Skeletal muscle tissue (tissue), 4 donors: ENCODE measurements around the gene CD248. TPM values are rescaled to one million over a fixed set of nuclear protein-coding genes. Genes with fewer than 3 reads are reported as not detected.

Experiments
- H3K27ac ChIP-seq: one replicate; pipeline ENCODE4 v1.7.0; 2013; ENCODE audit warnings: mild to moderate bottlenecking, low read depth, low read length, inconsistent platforms
- H3K27me3 ChIP-seq, 3 donors: one replicate each; pipeline ENCODE4 v1.7.0; 2013; ENCODE audit warnings: low read length in 3 of 3; ENCODE audit not compliant: control insufficient read depth in 3 of 3, insufficient read depth in 3 of 3
- H3K36me3 ChIP-seq, 3 donors: one replicate each; pipeline ENCODE4 v1.7.0; 2013; ENCODE audit warnings: low read length in 3 of 3; ENCODE audit not compliant: control insufficient read depth in 3 of 3, insufficient read depth in 3 of 3
- H3K4me1 ChIP-seq, 3 donors: one replicate each; pipeline ENCODE4 v1.7.0; 2013; ENCODE audit warnings: low read length in 3 of 3, mild to moderate bottlenecking in 3 of 3; ENCODE audit not compliant: control insufficient read depth in 3 of 3, insufficient read depth in 3 of 3
- H3K4me3 ChIP-seq, 3 donors: one replicate each; pipeline ENCODE4 v1.7.0; 2013; ENCODE audit warnings: low read length in 3 of 3
- H3K9ac ChIP-seq, 3 donors: one replicate each; pipeline ENCODE4 v1.7.0; 2013; ENCODE audit warnings: low read length in 3 of 3, mild to moderate bottlenecking in 3 of 3, moderate library complexity in 2 of 3, low read depth in 1 of 3
- H3K9me3 ChIP-seq, 3 donors: one replicate each; pipeline ENCODE4 v1.7.0; 2013; ENCODE audit warnings: low read length in 3 of 3; ENCODE audit not compliant: control insufficient read depth in 3 of 3
- total RNA-seq: library from RNA; depleted of rRNA; stranded (reverse); fragments of >200 nt; gene quantifications from one replicate; pipeline ENCODE4 v1.2.3, GENCODE V29; 2014
- donor health status: Osteomylitis.

The CD248 gene
- 19.3 TPM for total RNA-seq

GRCh38 chr11:66316849-66317251 is at the start of gene CD248:
Gene CD248 (minus strand): TSS chr11:66317044. CDS start chr11:66317027, 17 bp downstream.
- peaks cover 22 to 46% (median 34%) of the 10 kb centered on the region in 3 donors for H3K4me1 ChIP-seq
- H3K27me3 ChIP-seq: peaks cover 18 to 27% (median 22%) of the 10 kb centered on the region in 3 donors
- H3K4me3 ChIP-seq: peak within 1 kb of the TSS; percentile 65 to 74 (median 69)
- peak within 1 kb of the TSS; percentile 33 to 78 (median 56) for H3K9ac ChIP-seq
- no peaks in the 10 kb centered on the region for H3K36me3 ChIP-seq
- H3K27ac ChIP-seq: peak within 1 kb of the TSS; percentile 65
- H3K9me3 ChIP-seq: no peaks in the 10 kb centered on the region

- peak overlapping the region in 1 of 3 donors; percentile 54 for H3K9ac ChIP-seq
- H3K36me3 ChIP-seq: peaks cover 44 to 48% (median 46%) of the 10 kb centered on the region in 3 donors
- peak overlapping the region; percentile 3 for H3K27ac ChIP-seq
Measured at GRCh38 chr11:66365711-66366619, 49.1 kb upstream of the CD248 start.

GRCh38 chr11:66365166-66365565 is 48.3 kb upstream of the CD248 start:
- Histone ChIP-seq H3K4me1 (peaks cover 40 to 57% (median 43%) of the 10 kb centered on the region in 3 donors), H3K27ac (no peak overlapping the region), H3K4me3 (no peak overlapping the region), H3K27me3 (no peaks in the 10 kb centered on the region), H3K36me3 (peaks cover 44 to 48% (median 46%) of the 10 kb centered on the region in 3 donors), H3K9me3 (no peaks in the 10 kb centered on the region), H3K9ac (no peak overlapping the region)

More at GRCh38 chr11:66365711-66366619, 49.1 kb upstream of the CD248 start:
- Histone ChIP-seq H3K4me1 (peaks cover 40 to 62% (median 47%) of the 10 kb centered on the region in 3 donors), H3K9me3 (no peaks in the 10 kb centered on the region), H3K4me3 (no peak overlapping the region), H3K27me3 (no peaks in the 10 kb centered on the region)

- Histone ChIP-seq H3K36me3 (peaks cover 44 to 47% (median 46%) of the 10 kb centered on the region in 3 donors), H3K9me3 (no peaks in the 10 kb centered on the region), H3K9ac (peak overlapping the region in 1 of 3 donors; percentile 40), H3K27ac (no peak overlapping the region), H3K27me3 (no peaks in the 10 kb centered on the region), H3K4me1 (peaks cover 28 to 45% (median 32%) of the 10 kb centered on the region in 3 donors), H3K4me3 (no peak overlapping the region)
Measured at GRCh38 chr11:66363805-66364535, 47.1 kb upstream of the CD248 start.

- H3K27me3 ChIP-seq: no peaks in the 10 kb centered on the region
- H3K36me3 ChIP-seq: peaks cover 36 to 42% (median 39%) of the 10 kb centered on the region in 3 donors
- H3K9ac ChIP-seq: peak overlapping the region in 1 of 3 donors; percentile 40
- H3K9me3 ChIP-seq: no peaks in the 10 kb centered on the region
- no peak overlapping the region for H3K27ac ChIP-seq
- no peak overlapping the region for H3K4me3 ChIP-seq
- H3K4me1 ChIP-seq: peaks cover 21 to 38% (median 25%) of the 10 kb centered on the region in 3 donors
Measured at GRCh38 chr11:66363187-66363601, 46.4 kb upstream of the CD248 start.

- no peak overlapping the region for H3K9ac ChIP-seq
- no peaks in the 10 kb centered on the region for H3K27me3 ChIP-seq
- peaks cover 32 to 38% (median 34%) of the 10 kb centered on the region in 3 donors for H3K36me3 ChIP-seq
- H3K4me3 ChIP-seq: no peak overlapping the region
- no peak overlapping the region for H3K27ac ChIP-seq
- no peaks in the 10 kb centered on the region for H3K9me3 ChIP-seq
- peaks cover 15 to 32% (median 19%) of the 10 kb centered on the region in 3 donors for H3K4me1 ChIP-seq
Measured at GRCh38 chr11:66362481-66363147, 45.8 kb upstream of the CD248 start.

- H3K4me3 ChIP-seq: no peak overlapping the region
- peaks cover 23 to 27% (median 25%) of the 10 kb centered on the region in 3 donors for H3K36me3 ChIP-seq
- H3K27me3 ChIP-seq: no peaks in the 10 kb centered on the region
- H3K4me1 ChIP-seq: peaks cover 5 to 21% (median 11%) of the 10 kb centered on the region in 3 donors
- no peaks in the 10 kb centered on the region for H3K9me3 ChIP-seq
- H3K27ac ChIP-seq: no peak overlapping the region
- no peak overlapping the region for H3K9ac ChIP-seq
Measured at GRCh38 chr11:66361502-66361941, 44.7 kb upstream of the CD248 start.

- peak overlapping the region in 1 of 3 donors; percentile 40 for H3K9ac ChIP-seq
- peaks cover 0 to 11% (median 5%) of the 10 kb centered on the region in 3 donors for H3K4me1 ChIP-seq
- H3K27ac ChIP-seq: no peak overlapping the region
- no peaks in the 10 kb centered on the region for H3K9me3 ChIP-seq
- no peaks in the 10 kb centered on the region for H3K27me3 ChIP-seq
- peaks cover 15 to 18% (median 15%) of the 10 kb centered on the region in 3 donors for H3K36me3 ChIP-seq
- no peak overlapping the region for H3K4me3 ChIP-seq
Measured at GRCh38 chr11:66360406-66361073, 43.7 kb upstream of the CD248 start.

GRCh38 chr11:66359662-66360087 is 42.8 kb upstream of the CD248 start:
- H3K9me3 ChIP-seq: no peaks in the 10 kb centered on the region
- H3K27me3 ChIP-seq: no peaks in the 10 kb centered on the region

More at GRCh38 chr11:66359662-66360087, 42.8 kb upstream of the CD248 start:
- peaks cover 13 to 14% (median 13%) of the 10 kb centered on the region in 3 donors for H3K36me3 ChIP-seq
- no peak overlapping the region for H3K27ac ChIP-seq
- no peak overlapping the region for H3K9ac ChIP-seq
- H3K4me3 ChIP-seq: no peak overlapping the region
- H3K4me1 ChIP-seq: peaks cover 0 to 10% (median 4%) of the 10 kb centered on the region in 3 donors
